H1 (cell line): ENCODE data around the gene CCNYL1. TPM values are rescaled to one million over a fixed set of nuclear protein-coding genes. Genes with fewer than 3 reads are reported as not detected.

ENCODE experiments used
- CTCF ChIA-PET: fragments of 300-600 bp; sonication (Branson Sonifier 250); formaldehyde crosslinking; loops from one replicate; lab custom pipeline; 2021; ENCODE audit not compliant: partially characterized antibody; lab: Charles Lee
- POLR2A ChIA-PET: fragments of 300-600 bp; sonication (Branson Sonifier 250); formaldehyde crosslinking; loops from one replicate; lab custom pipeline; 2021; ENCODE audit warnings: inconsistent platforms; ENCODE audit not compliant: partially characterized antibody; lab: Charles Lee
- DNase-seq, 2 experiments: peaks; one replicate each; pipeline versions ENCODE4 v3.0.0 to v3.0.0-alpha.2; 2010 to 2022; ENCODE audit warnings: low spot score in 2 of 2, low read depth in 1 of 2, mixed read lengths in 1 of 2
- FAIRE-seq: peaks from 2 replicates; lab custom pipeline; 2011; peaks lifted over from hg19 to GRCh38; lab: Jason Lieb, UNC
- H2AFZ ChIP-seq: 2 replicates; pipeline ENCODE4 v1.8.1; 2012; ENCODE audit warnings: low read length, inconsistent platforms
- H2AK5ac ChIP-seq: 2 replicates; pipeline ENCODE4 v1.6.1; 2013; ENCODE audit warnings: low read depth, low read length
- H2BK120ac ChIP-seq: replicated peaks from 2 replicates; pipeline ENCODE3; 2013; ENCODE audit warnings: low read depth, low read length, inconsistent platforms
- H2BK12ac ChIP-seq: 2 replicates; pipeline ENCODE4 v1.6.1; 2013; ENCODE audit warnings: low read depth, low read length
- H2BK15ac ChIP-seq: 2 replicates; pipeline ENCODE4 v1.6.1; 2013; ENCODE audit warnings: low read length
- H2BK20ac ChIP-seq: 2 replicates; pipeline ENCODE4 v1.6.1; 2013; ENCODE audit warnings: low read length
- H2BK5ac ChIP-seq: 2 replicates; pipeline ENCODE4 v1.6.1; 2013; ENCODE audit warnings: low read depth, low read length
- H3K14ac ChIP-seq: 2 replicates; pipeline ENCODE4 v1.6.1; 2013; ENCODE audit warnings: inconsistent platforms; ENCODE audit not compliant: insufficient read length
- H3K18ac ChIP-seq: 2 replicates; pipeline ENCODE4 v1.6.1; 2013; ENCODE audit warnings: low read length; ENCODE audit errors: extremely low read depth
- H3K23ac ChIP-seq: 2 replicates; pipeline ENCODE4 v1.6.1; 2013; ENCODE audit warnings: inconsistent platforms; ENCODE audit not compliant: insufficient read length
- H3K23me2 ChIP-seq: 2 replicates; pipeline ENCODE4 v1.6.1; 2013; ENCODE audit warnings: low read depth, low read length
- H3K27ac ChIP-seq: 2 replicates; pipeline ENCODE4 v1.6.1; 2011; ENCODE audit warnings: low read depth, low read length, inconsistent platforms
- H3K27me3 ChIP-seq, 4 experiments: replicated peaks in 1 of 4; 1 replicate in 1 of 4; 2 replicates in 3 of 4; pipeline versions ENCODE4 v1.6.1 to v1.8.1; 2011 to 2013; ENCODE audit warnings: low read length in 3 of 4, mild to moderate bottlenecking in 3 of 4, inconsistent platforms in 2 of 4, mixed read lengths in 2 of 4, moderate library complexity in 1 of 4; ENCODE audit not compliant: control insufficient read depth in 3 of 4, insufficient read depth in 3 of 4; ENCODE audit errors: extremely low read depth in 1 of 4
- H3K36me3 ChIP-seq, 4 experiments: 2 replicates each; pipeline versions ENCODE4 v1.6.1 to v1.8.1; 2011 to 2013; ENCODE audit warnings: mild to moderate bottlenecking in 4 of 4, low read length in 3 of 4, moderate library complexity in 2 of 4, control low read depth in 1 of 4, inconsistent platforms in 1 of 4; ENCODE audit not compliant: insufficient read depth in 4 of 4, control insufficient read depth in 2 of 4
- H3K4ac ChIP-seq: replicated peaks from 2 replicates; pipeline ENCODE3; 2013; ENCODE audit warnings: low read length, low read depth, mixed read lengths, inconsistent platforms; ENCODE audit not compliant: insufficient read length
- H3K4me1 ChIP-seq, 4 experiments: replicated peaks in 1 of 4; 1 replicate in 1 of 4; 2 replicates in 3 of 4; pipeline versions ENCODE4 v1.6.1 to v1.8.1; 2011 to 2013; ENCODE audit warnings: low read length in 3 of 4, inconsistent platforms in 2 of 4, mixed read lengths in 1 of 4; ENCODE audit not compliant: insufficient read depth in 4 of 4, control insufficient read depth in 3 of 4
- H3K4me2 ChIP-seq, 2 experiments: 2 replicates each; pipeline versions ENCODE4 v1.6.1 to v1.8.1; 2011 to 2013; ENCODE audit warnings: low read depth in 2 of 2, low read length in 2 of 2, control low read depth in 1 of 2, inconsistent platforms in 1 of 2, mild to moderate bottlenecking in 1 of 2; ENCODE audit not compliant: insufficient read depth in 1 of 2
- H3K4me3 ChIP-seq, 4 experiments: fragments of 200-600, 300-600 bp in 1 of 4; sonication (generic), shearing (Covaris generic), sonication (Bioruptor Twin) in 1 of 4; 2 replicates each; pipeline versions ENCODE4 v1.5.1 to v1.8.1; 2011 to 2016; ENCODE audit warnings: low read length in 4 of 4, low read depth in 3 of 4, control low read depth in 2 of 4, inconsistent platforms in 2 of 4, mild to moderate bottlenecking in 2 of 4, mixed read lengths in 1 of 4, moderate library complexity in 1 of 4; ENCODE audit not compliant: insufficient read depth in 2 of 4; ENCODE audit errors: extremely low read depth in 1 of 4
- H3K56ac ChIP-seq: replicated peaks from 2 replicates; pipeline ENCODE3; 2013; ENCODE audit warnings: low read depth, mild to moderate bottlenecking, mixed read lengths, low read length, inconsistent platforms; ENCODE audit not compliant: insufficient read length
- H3K79me1 ChIP-seq: 2 replicates; pipeline ENCODE4 v1.6.1; 2013; ENCODE audit warnings: low read depth, low read length, control low read depth
- H3K79me2 ChIP-seq, 2 experiments: 2 replicates each; pipeline versions ENCODE4 v1.6.1 to v1.8.1; 2012 to 2013; ENCODE audit warnings: low read length in 2 of 2, mild to moderate bottlenecking in 2 of 2, inconsistent platforms in 1 of 2; ENCODE audit not compliant: insufficient read depth in 2 of 2, control insufficient read depth in 1 of 2
- H3K9ac ChIP-seq, 4 experiments: replicated peaks in 1 of 4; 1 replicate in 1 of 4; 2 replicates in 3 of 4; pipeline versions ENCODE4 v1.6.1 to v1.8.1; 2011 to 2013; ENCODE audit warnings: low read depth in 3 of 4, low read length in 3 of 4, control low read depth in 2 of 4, mild to moderate bottlenecking in 2 of 4, moderate library complexity in 2 of 4, inconsistent platforms in 1 of 4; ENCODE audit errors: extremely low read depth in 1 of 4
- H3K9me3 ChIP-seq, 2 experiments: 2 replicates each; pipeline versions ENCODE4 v1.6.1 to v1.8.1; 2012 to 2013; ENCODE audit warnings: mild to moderate bottlenecking in 2 of 2, moderate library complexity in 2 of 2, control low read depth in 1 of 2, inconsistent platforms in 1 of 2, low read depth in 1 of 2, low read length in 1 of 2, mixed read lengths in 1 of 2; ENCODE audit not compliant: insufficient read depth in 2 of 2
- H4K20me1 ChIP-seq, 2 experiments: replicated peaks in 1 of 2; 2 replicates each; pipeline versions ENCODE3 to v1.8.1; 2011 to 2013; ENCODE audit warnings: inconsistent platforms in 2 of 2, low read length in 2 of 2, mild to moderate bottlenecking in 1 of 2; ENCODE audit not compliant: insufficient read depth in 2 of 2, control insufficient read depth in 1 of 2
- H4K5ac ChIP-seq: 2 replicates; pipeline ENCODE4 v1.6.1; 2013; ENCODE audit warnings: low read length, low read depth, mixed read lengths, inconsistent platforms; ENCODE audit not compliant: insufficient read length
- H4K8ac ChIP-seq: 2 replicates; pipeline ENCODE4 v1.8.0; 2013; ENCODE audit warnings: mild to moderate bottlenecking, moderate library complexity, low read length, inconsistent platforms; ENCODE audit not compliant: insufficient read depth; ENCODE audit errors: extremely low read depth
- H4K91ac ChIP-seq: replicated peaks from 2 replicates; pipeline ENCODE3; 2013; ENCODE audit warnings: low read length, mixed read lengths, inconsistent platforms; ENCODE audit not compliant: insufficient read length
- TBP ChIP-seq: IDR thresholded peaks from 2 replicates; pipeline ENCODE4 v1.6.1; 2011; ENCODE audit warnings: low read depth, low read length, improper control_type of control experiment
- TEAD4 ChIP-seq: IDR thresholded peaks from 2 replicates; pipeline ENCODE4 v1.6.1; 2012; ENCODE audit warnings: low read depth, low read length, inconsistent platforms, mixed read lengths
- WGBS, 2 experiments: shearing (Covaris generic) in 1 of 2; methylation state at CpG; one replicate each; pipeline versions ENCODE4 v1.1.6 to v1.1.7; 2013 to 2015; ENCODE audit warnings: low lambda C conversion rate in 2 of 2, mixed read lengths in 2 of 2, inconsistent platforms in 1 of 2, low coverage in 1 of 2, missing lambda C conversion rate in 1 of 2; ENCODE audit not compliant: insufficient replicate concordance in 2 of 2, insufficient coverage in 1 of 2, insufficient read length in 1 of 2; ENCODE audit errors: extremely low coverage in 1 of 2, missing lambda C conversion rate in 1 of 2; 5-methylcytosine and 5-hydroxymethylcytosine counted together
- polyA plus RNA-seq, 7 experiments: library from polyadenylated mRNA; depleted of rRNA in 3 of 7; stranded (reverse) in 5 of 7; unstranded in 2 of 7; fragments of >200 nt in 5 of 7; fragments of 200-250 nt in 2 of 7; gene quantifications; 1 replicate in 5 of 7; 2 replicates in 1 of 7; 4 replicates in 1 of 7; pipeline versions ENCODE4 v1.2.1 to v1.2.3, GENCODE V29; 2011 to 2013; ENCODE audit warnings: missing spikeins in 2 of 7, mixed read lengths in 2 of 7
- total RNA-seq: library from RNA; stranded (reverse); fragmentation: NEBNext Ultra II Directional; extraction: Animal tissue kit (Norgen Biotek cat#: 25700); gene quantifications from 2 replicates; pipeline ENCODE4 v1.2.1, GENCODE V29; 2021

Gene CCNYL1
- total and polyA plus RNA-seq, 2 of the 8 experiments (the other 6 are each of a cell fraction or from before 2014, with no cell fraction given), result 13.3 to 35.4 TPM

- POLR2A ChIA-PET, result interaction anchor here (0.8 to 1.1 kb wide), 2 partner anchors 11 to 168 kb away, joined by 3 to 4 read pairs; partner anchors contain the start of gene CREB1
- no peaks in the 10 kb centered on the region for H4K20me1 ChIP-seq
- H3K14ac ChIP-seq, result no peak overlapping the region
- DNase-seq (no peak), FAIRE-seq (no peak)
- 88% methylated on average over 1 of the region's 1 CpG; no CpG with 5 or more reads in 1 of the 2 experiments for WGBS, 2 experiments
- no peak overlapping the region for H2BK120ac ChIP-seq
- H4K91ac ChIP-seq, result no peak overlapping the region
- no peak overlapping the region for H3K23ac ChIP-seq
- CTCF ChIA-PET, result interaction anchor here (0.8 to 1.3 kb wide), 2 partner anchors 23 to 343 kb away, joined by 3 to 7 read pairs; no protein-coding TSS in a partner anchor
- no peak overlapping the region for H4K5ac ChIP-seq
- H3K36me3 ChIP-seq, result no peaks in the 10 kb centered on the region
- H3K79me2 ChIP-seq, result no peaks in the 10 kb centered on the region
- no peak overlapping the region for H3K4me3 ChIP-seq
- no peak overlapping the region for H2BK12ac ChIP-seq
- no peak overlapping the region for H3K4ac ChIP-seq
- H3K18ac ChIP-seq, result no peak overlapping the region
- 0 out of 2 replicates have a peak, but pooled peaks have one; percentile 48 for TF ChIP-seq TEAD4
- no peak for TF ChIP-seq TBP
- H3K27ac ChIP-seq, result no peak overlapping the region
- H2AK5ac ChIP-seq, result no peak overlapping the region
- H2BK20ac ChIP-seq, result no peak overlapping the region
- no peaks in the 10 kb centered on the region for H3K4me1 ChIP-seq
- H4K8ac ChIP-seq, result no peak overlapping the region
- H3K9ac ChIP-seq, result no peak overlapping the region
- no peaks in the 10 kb centered on the region for H3K9me3 ChIP-seq
- H3K27me3 ChIP-seq, result no peaks in the 10 kb centered on the region
- H3K23me2 ChIP-seq, result no peaks in the 10 kb centered on the region
- H2BK15ac ChIP-seq, result no peak overlapping the region
- no peak overlapping the region for H2BK5ac ChIP-seq
- H2AFZ ChIP-seq, result no peak overlapping the region
- no peaks in the 10 kb centered on the region for H3K79me1 ChIP-seq
- H3K56ac ChIP-seq, result no peak overlapping the region
- no peak overlapping the region for H3K4me2 ChIP-seq
These were observed 14.0 kb upstream of the CCNYL1 start for GRCh38 chr2:207697411-207697810.
